ENCODE measurements around the gene DNHD1. TPM values are rescaled to one million over a fixed set of nuclear protein-coding genes. Genes with fewer than 3 reads are reported as not detected.

DNHD1 gene
- 1.7 and 3.2 TPM in 2 replicates for total RNA-seq

GRCh38 chr11:6497069-6497839 lies at the start of gene DNHD1:
TSS of gene DNHD1 (plus strand) at chr11:6497280. CDS start at chr11:6498216, 936 bp downstream.

GRCh38 chr11:6473451-6474412 lies 23.3 kb upstream of the DNHD1 start, which contains the start of gene TRIM3:
TSS of gene TRIM3 (minus strand) at chr11:6473941. CDS start at chr11:6465695, 8,246 bp downstream.

GRCh38 chr11:6481012-6481923 lies 15.8 kb upstream of the DNHD1 start, which contains the start of the genes ARFIP2 and TIMM10B:
TSS of gene ARFIP2 (minus strand) at chr11:6481331. CDS start at chr11:6480421, 910 bp downstream.
TSS of gene TIMM10B (plus strand) at chr11:6481501. CDS start at chr11:6481517, 16 bp downstream.

GRCh38 chr11:6603287-6604080 lies 106.4 kb downstream of the DNHD1 start, which contains the start of the genes ILK and RRP8:
TSS of gene ILK (plus strand) at chr11:6603774. CDS start at chr11:6604272, 498 bp downstream.
TSS of gene RRP8 (minus strand) at chr11:6603616. CDS start at chr11:6603502, 114 bp downstream.

GRCh38 chr11:6612213-6613041 lies 115.3 kb downstream of the DNHD1 start, which contains the start of gene TAF10:
TSS of gene TAF10 (minus strand) at chr11:6612216. CDS start at chr11:6612189, 27 bp downstream.

GRCh38 chr11:6619004-6619745 lies 122.1 kb downstream of the DNHD1 start, which contains the start of gene TPP1:
TSS of gene TPP1 (minus strand) at chr11:6619422. CDS start at chr11:6619400, 22 bp downstream.

Other genes with a start within 250 kb of the DNHD1 start
- gene CCKBR, start 237.4 kb upstream of the DNHD1 start, total RNA-seq: not detected in 2 replicates
- gene CAVIN3, start 176.8 kb upstream of the DNHD1 start, total RNA-seq: 39.2 and 50.1 TPM in 2 replicates
- 3.0 and 3.4 TPM in 2 replicates for gene SMPD1, start 106.8 kb upstream of the DNHD1 start, total RNA-seq
- gene APBB1, start 78.2 kb upstream of the DNHD1 start, total RNA-seq: 5.3 and 10.6 TPM in 2 replicates
- 0.85 TPM in 1 of 2 replicates, not detected in the other for gene HPX, start 56.3 kb upstream of the DNHD1 start, total RNA-seq
- 10.7 and 10.8 TPM in 2 replicates for gene TRIM3, start 23.3 kb upstream of the DNHD1 start, total RNA-seq
- gene ARFIP2, start 15.9 kb upstream of the DNHD1 start, total RNA-seq: 47.3 and 68.0 TPM in 2 replicates
- 31.5 and 68.2 TPM in 2 replicates for gene TIMM10B, start 15.8 kb upstream of the DNHD1 start, total RNA-seq
- gene RRP8, start 106.3 kb downstream of the DNHD1 start, total RNA-seq: 12.3 and 14.1 TPM in 2 replicates
- 42.0 and 112 TPM in 2 replicates for gene ILK, start 106.5 kb downstream of the DNHD1 start, total RNA-seq
- 21.5 and 48.0 TPM in 2 replicates for gene TAF10, start 114.9 kb downstream of the DNHD1 start, total RNA-seq
- 58.4 and 82.2 TPM in 2 replicates for gene TPP1, start 122.1 kb downstream of the DNHD1 start, total RNA-seq
- gene DCHS1, start 158.5 kb downstream of the DNHD1 start, total RNA-seq: 0.21 and 0.24 TPM in 2 replicates
- gene MRPL17, start 186.1 kb downstream of the DNHD1 start, total RNA-seq: 39.0 and 54.9 TPM in 2 replicates

Data from tracheal epithelial cell (primary cell).